WTC11 (cell line): ENCODE data around the gene GIMAP2.
"Not testable (repeated sequence)": the region's sequence is repeated elsewhere in the genome, so short reads cannot be mapped to it uniquely, and the experiment has no call there.

Experiments
- ESRRA ChIP-seq: sonication (generic); formaldehyde crosslinking; IDR thresholded peaks from 2 replicates; pipeline ENCODE4 v1.8.1; 2022; ENCODE audit warnings: mild to moderate bottlenecking, missing genetic modification reagents, borderline replicate concordance
- RORB ChIP-seq: fragments of 250-450 bp; sonication (Bioruptor Pico); IDR thresholded peaks from 2 replicates; pipeline ENCODE4 v1.9.0; 2021; ENCODE audit warnings: mild to moderate bottlenecking
- TF ChIP-seq, protein P1 (sequence below): sonication (generic); formaldehyde crosslinking; conservative IDR thresholded peaks from 2 replicates; pipeline ENCODE4 v1.8.1; 2022; ENCODE audit warnings: mild to moderate bottlenecking, missing genetic modification reagents

DNA sequence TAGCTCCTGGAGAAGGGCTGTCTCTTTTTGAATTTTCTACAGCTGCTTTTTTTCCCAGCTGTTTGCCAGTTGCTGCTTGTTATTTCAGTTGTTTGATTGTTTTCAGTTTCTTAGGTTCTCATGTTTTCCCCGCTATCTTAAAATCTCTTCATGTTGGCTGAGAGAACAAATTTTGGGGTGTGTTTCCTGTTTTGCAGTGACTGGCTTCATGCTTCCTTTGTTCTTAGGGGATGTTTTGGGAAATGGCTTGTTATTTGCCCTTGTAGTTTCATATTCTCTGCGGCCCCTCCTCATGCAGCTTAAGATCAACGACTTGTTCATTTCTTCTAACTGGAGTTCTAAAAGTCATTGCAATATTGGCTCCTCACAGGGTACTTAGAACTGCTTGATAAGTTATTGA lies 8.7 kb upstream of the GIMAP2 start:
- not testable (repeated sequence) for TF ChIP-seq RORB; ESRRA (CRISPR knock-in tag)
- TF ChIP-seq, protein P1, sequence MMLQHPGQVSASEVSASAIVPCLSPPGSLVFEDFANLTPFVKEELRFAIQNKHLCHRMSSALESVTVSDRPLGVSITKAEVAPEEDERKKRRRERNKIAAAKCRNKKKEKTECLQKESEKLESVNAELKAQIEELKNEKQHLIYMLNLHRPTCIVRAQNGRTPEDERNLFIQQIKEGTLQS (CRISPR knock-in tag), result not testable (repeated sequence)
